HepG2 (cell line): ENCODE results near the gene CIT. TPM values are rescaled to one million over a fixed set of nuclear protein-coding genes. Genes with fewer than 3 reads are reported as not detected.

ENCODE experiments used
- ATAC-seq: fragments of 200-7000 bp; cut with Tn5 transposase; 3 replicates; pipeline ENCODE4 v1.9.1; 2020; ENCODE audit warnings: mild to moderate bottlenecking, moderate library complexity
- BruUV-seq: library from RNA; stranded (reverse); fragments of 400-500 nt; replicated peaks from 2 replicates; lab custom pipeline; 2021; lab: Mats Ljungman, UMichigan
- CTCF ChIA-PET: fragments of 300-600 bp; formaldehyde crosslinking; extraction: SDS; loops from one replicate; lab custom pipeline; 2021; ENCODE audit warnings: low total read pairs, inconsistent platforms, low intra/inter-chr PET ratio; lab: Yijun Ruan, JAX
- POLR2A ChIA-PET: fragments of 350-600 bp; sonication (Branson Sonifier 250); formaldehyde crosslinking; loops from one replicate; lab custom pipeline; 2020; ENCODE audit warnings: antibody characterized with exemption, inconsistent platforms; lab: Yijun Ruan, JAX
- DNase-seq: peaks from one replicate; pipeline ENCODE4 v3.0.0-alpha.2; 2015; ENCODE audit warnings: low spot score
- FAIRE-seq: peaks from 3 replicates; lab custom pipeline; 2011; peaks lifted over from hg19 to GRCh38; lab: Jason Lieb, UNC
- H2AFZ ChIP-seq: one replicate; pipeline ENCODE4 v1.6.1; 2011; ENCODE audit warnings: low read length, inconsistent platforms
- H3K27ac ChIP-seq: fragments of 300-600 bp; 3 replicates; pipeline ENCODE4 v1.8.0; 2011; ENCODE audit warnings: mixed run types, mild to moderate bottlenecking, mixed read lengths, low read length, inconsistent platforms; ENCODE audit not compliant: insufficient read depth; ENCODE audit errors: extremely low read length
- H3K27me3 ChIP-seq, 2 experiments: fragments of 200-600 bp in 1 of 2; 2 replicates in 1 of 2; 3 replicates in 1 of 2; pipeline versions ENCODE4 v1.6.0 to v1.8.0; 2011; ENCODE audit warnings: low read length in 2 of 2, mild to moderate bottlenecking in 2 of 2, moderate library complexity in 2 of 2, inconsistent platforms in 1 of 2; ENCODE audit not compliant: insufficient read depth in 2 of 2, control insufficient read depth in 1 of 2
- H3K36me3 ChIP-seq, 2 experiments: fragments of 200-600 bp in 1 of 2; replicated peaks in 1 of 2; 2 replicates in 1 of 2; 3 replicates in 1 of 2; pipeline versions ENCODE4 v1.5.1 to v1.8.0; 2011; ENCODE audit warnings: low read length in 2 of 2, inconsistent platforms in 1 of 2; ENCODE audit not compliant: insufficient read depth in 2 of 2, control insufficient read depth in 1 of 2
- H3K4me1 ChIP-seq: 2 replicates; pipeline ENCODE4 v1.5.1; 2012; ENCODE audit warnings: low read length, inconsistent platforms; ENCODE audit not compliant: insufficient read depth
- H3K4me2 ChIP-seq: 2 replicates; pipeline ENCODE4 v1.6.0; 2011; ENCODE audit warnings: low read depth, low read length, inconsistent platforms
- H3K4me3 ChIP-seq, 3 experiments: fragments of 200-600 bp in 1 of 3; sonication (generic), shearing (Covaris generic) in 1 of 3; replicated peaks in 1 of 3; 2 replicates each; pipeline ENCODE4 v1.5.1; 2011 to 2016; ENCODE audit warnings: low read length in 3 of 3, inconsistent platforms in 2 of 3, low read depth in 2 of 3, mild to moderate bottlenecking in 2 of 3, control low read depth in 1 of 3, mixed read lengths in 1 of 3; ENCODE audit not compliant: insufficient read depth in 1 of 3
- H3K79me2 ChIP-seq: one replicate; pipeline ENCODE4 v1.6.1; 2011; ENCODE audit warnings: low read length, inconsistent platforms; ENCODE audit not compliant: insufficient read depth
- H3K9ac ChIP-seq: 2 replicates; pipeline ENCODE4 v1.6.0; 2011; ENCODE audit warnings: mild to moderate bottlenecking, low read depth, low read length, inconsistent platforms; ENCODE audit not compliant: insufficient read depth
- H3K9me3 ChIP-seq: 2 replicates; pipeline ENCODE4 v1.5.1; 2012; ENCODE audit warnings: mild to moderate bottlenecking, low read length
- H4K20me1 ChIP-seq: 2 replicates; pipeline ENCODE4 v1.6.0; 2011; ENCODE audit warnings: inconsistent platforms, mild to moderate bottlenecking, low read length, moderate library complexity; ENCODE audit not compliant: insufficient read depth
- ARHGAP35 ChIP-seq: sonication (generic); formaldehyde crosslinking; IDR thresholded peaks from 2 replicates; pipeline ENCODE4 v1.9.0; 2022; ENCODE audit warnings: mild to moderate bottlenecking, inconsistent platforms, moderate library complexity, missing genetic modification reagents, borderline replicate concordance
- CEBPG ChIP-seq: IDR thresholded peaks from 2 replicates; pipeline ENCODE4 v1.6.1; 2016
- PLRG1 ChIP-seq: fragments of 450-650 bp; conservative IDR thresholded peaks from 2 replicates; pipeline ENCODE4 v1.6.1; 2016
- SP5 ChIP-seq: IDR thresholded peaks from 2 replicates; pipeline ENCODE4 v1.6.1; 2016; ENCODE audit warnings: low read depth, borderline replicate concordance
- TAF15 ChIP-seq: fragments of 200-400 bp; formaldehyde crosslinking; IDR thresholded peaks from one replicate; pipeline ENCODE4 v1.6.1; 2018; ENCODE audit warnings: mild to moderate bottlenecking, low read depth, low read length; ENCODE audit not compliant: poor library complexity, severe bottlenecking
- ZNF160 ChIP-seq: sonication (generic); formaldehyde crosslinking; IDR thresholded peaks from 2 replicates; pipeline ENCODE4 v1.8.0; 2022; ENCODE audit warnings: mild to moderate bottlenecking, inconsistent platforms, missing genetic modification reagents
- ZNF333 ChIP-seq: sonication (generic); formaldehyde crosslinking; IDR thresholded peaks from 2 replicates; pipeline ENCODE4 v1.4.0; 2020; ENCODE audit warnings: mild to moderate bottlenecking, missing genetic modification reagents, borderline replicate concordance
- ZNF337 ChIP-seq: sonication (generic); formaldehyde crosslinking; IDR thresholded peaks from 2 replicates; pipeline ENCODE4 v1.5.1; 2020; ENCODE audit warnings: missing genetic modification reagents, low read depth, mild to moderate bottlenecking, borderline replicate concordance
- ZNF33A ChIP-seq: sonication (generic); formaldehyde crosslinking; IDR thresholded peaks from 2 replicates; pipeline ENCODE4 v1.5.1; 2020; ENCODE audit warnings: missing genetic modification reagents, mild to moderate bottlenecking, moderate library complexity, borderline replicate concordance
- ZNF839 ChIP-seq: sonication (generic); formaldehyde crosslinking; IDR thresholded peaks from 2 replicates; pipeline ENCODE4 v1.4.0; 2020; ENCODE audit warnings: missing genetic modification reagents, mild to moderate bottlenecking, borderline replicate concordance
- ZSCAN9 ChIP-seq: IDR thresholded peaks from 2 replicates; pipeline ENCODE4 v1.6.1; 2016; ENCODE audit warnings: borderline replicate concordance
- ZZZ3 ChIP-seq: sonication (generic); formaldehyde crosslinking; IDR thresholded peaks from 2 replicates; pipeline ENCODE4 v1.4.0; 2020; ENCODE audit warnings: missing genetic modification reagents, mild to moderate bottlenecking, borderline replicate concordance
- WGBS: methylation state at CpG from one replicate; pipeline ENCODE4 v1.1.6; 2017; ENCODE audit warnings: low lambda C conversion rate; 5-methylcytosine and 5-hydroxymethylcytosine counted together
- in situ Hi-C: cut with HindIII; loops from 2 replicates; pipeline ENCODE4 v1.10.0; 2017; ENCODE audit warnings: low pct_unique_long_range_greater_than_20kb; ENCODE audit not compliant: extremely low pct_ligation_motif_present
- intact Hi-C: fragments of 100-400 bp; cut with micrococcal nuclease; formaldehyde crosslinking; loops from one replicate; pipeline ENCODE4 v1.10.0; 2022; ENCODE audit not compliant: unreplicated experiment
- polyA plus RNA-seq, 8 experiments: library from polyadenylated mRNA; depleted of rRNA in 3 of 8; stranded (reverse) in 7 of 8; unstranded in 1 of 8; fragments of >200 nt; fragmentation: Illumina TruSeq in 4 of 8; extraction: Trizol in 4 of 8; gene quantifications; 2 replicates each; pipeline versions ENCODE4 v1.2.1 to v1.2.3, GENCODE V29; 2011 to 2016; ENCODE audit warnings: low read depth in 4 of 8, missing spikeins in 1 of 8, mixed read lengths in 1 of 8; ENCODE audit not compliant: insufficient read depth in 1 of 8
- total RNA-seq, 5 experiments: library from RNA; depleted of rRNA; stranded (reverse); fragments of >200 nt; fragmentation: Illumina TruSeq; extraction: Trizol; gene quantifications; 2 replicates each; pipeline ENCODE4 v1.2.3, GENCODE V29; 2016; ENCODE audit warnings: low read depth in 1 of 5

CIT gene
- total and polyA plus RNA-seq, 2 of the 13 experiments (the other 11 are each of a cell fraction or from before 2014, with no cell fraction given), result 7.7 to 11.7 TPM

GRCh38 chr12:119705182-119705581 lies 171.9 kb downstream of the CIT start:
- Histone ChIP-seq H3K4me1 (no peaks in the 10 kb centered on the region), H3K9me3 (no peaks in the 10 kb centered on the region), H3K36me3 (peaks cover 9 to 30% of the 10 kb centered on the region in 2 experiments), H3K27ac (no peak overlapping the region), H3K79me2 (no peaks in the 10 kb centered on the region), H3K4me3 (no peak overlapping the region), H4K20me1 (no peaks in the 10 kb centered on the region), H3K4me2 (no peak overlapping the region), H3K27me3 (no peaks in the 10 kb centered on the region), H2AFZ (no peak overlapping the region), H3K9ac (no peak overlapping the region)
- ATAC-seq, result no peak
- ChIA-PET POLR2A (no interaction called here), CTCF (no interaction called here)
- WGBS, result 94% methylated on average over 7 of the region's 7 CpGs
- no peak for TF ChIP-seq ARHGAP35 (CRISPR knock-in tag)
- no peak for TF ChIP-seq ZZZ3 (CRISPR knock-in tag)
- no peak for TF ChIP-seq ZNF839 (CRISPR knock-in tag)
- TF ChIP-seq ZNF337 (CRISPR knock-in tag), result no peak
- TF ChIP-seq ZNF33A (CRISPR knock-in tag), result no peak
- no TSS peak for BruUV-seq
- FAIRE-seq, result no peak
- intact Hi-C loops (no loop called here), in situ Hi-C loops (no loop called here)
- DNase-seq, result no peak

GRCh38 chr12:119704065-119704747 lies 172.9 kb downstream of the CIT start:
- in situ Hi-C loops (no loop called here), intact Hi-C loops (no loop called here)
- H3K79me2 ChIP-seq, result no peaks in the 10 kb centered on the region
- POLR2A ChIA-PET, result no interaction called here
- no peak for ATAC-seq
- H3K4me1 ChIP-seq, result no peaks in the 10 kb centered on the region
- BruUV-seq, result no TSS peak
- DNase-seq, result no peak
- TF ChIP-seq CEBPG (CRISPR knock-in tag) (no peak), TAF15 (no peak), ZNF333 (CRISPR knock-in tag) (no peak), ZSCAN9 (CRISPR knock-in tag) (no peak), PLRG1 (no peak), SP5 (CRISPR knock-in tag) (no peak), ZNF160 (CRISPR knock-in tag) (no peak)
- no peaks in the 10 kb centered on the region for H3K27me3 ChIP-seq
- no peak overlapping the region for H2AFZ ChIP-seq
- peaks cover 7 to 23% of the 10 kb centered on the region in 2 experiments; a peak in 4 of 5 replicates for H3K36me3 ChIP-seq
- CTCF ChIA-PET, result no interaction called here
- 95% methylated on average over 16 of the region's 16 CpGs for WGBS
- no peak overlapping the region for H3K4me3 ChIP-seq
- no peak overlapping the region for H3K9ac ChIP-seq
- no peak overlapping the region for H3K27ac ChIP-seq
- H3K9me3 ChIP-seq, result no peaks in the 10 kb centered on the region
- H4K20me1 ChIP-seq, result no peaks in the 10 kb centered on the region
- H3K4me2 ChIP-seq, result no peak overlapping the region
- FAIRE-seq, result no peak
